ENCODE measurements around the gene FBF1.

GRCh38 chr17:75920045-75920560 is 20.7 kb downstream of the FBF1 start:
- TF ChIP-seq NRF1 (IDR thresholded peaks at IDR 0.05; ENCODE audit: low read depth, low read length) (no peak), CEBPB (IDR thresholded peaks at IDR 0.05; ENCODE audit: low read depth, low read length) (no peak), RAD21 (IDR thresholded peaks at IDR 0.05 in 1 of 2, conservative IDR thresholded peaks at IDR 0.05 in 1 of 2; ENCODE audit: low read depth in 2 of 2, low read length in 2 of 2) (no peak), RFX5 (IDR thresholded peaks at IDR 0.05; ENCODE audit: borderline replicate concordance, low read depth, low read length) (no peak), YY1 (IDR thresholded peaks at IDR 0.05; ENCODE audit: low read depth, low read length) (no peak), CTCF (IDR thresholded peaks at IDR 0.05; ENCODE audit: control extremely low read depth in 1 of 3, insufficient read depth in 1 of 3, low read depth in 1 of 3, low read length in 3 of 3) (no peak), JUND (IDR thresholded peaks at IDR 0.05; ENCODE audit: low read length) (no peak), ATF3 (IDR thresholded peaks at IDR 0.05; ENCODE audit: insufficient read depth, low read depth, low read length) (no peak), EZH2 (IDR thresholded peaks at IDR 0.05; ENCODE audit: low read depth, low read length, severe bottlenecking) (no peak), CHD1 (IDR thresholded peaks at IDR 0.05; ENCODE audit: low read depth, low read length) (no peak), JUN (IDR thresholded peaks at IDR 0.05; ENCODE audit: low read depth, low read length) (no peak), PHF8 (conservative IDR thresholded peaks at IDR 0.05; ENCODE audit: low read depth, low read length) (no peak), POLR2A (IDR thresholded peaks at IDR 0.05; ENCODE audit: control extremely low read depth in 1 of 2, low read depth in 2 of 2, low read length in 2 of 2) (no peak)
- TF ChIP-seq, protein P1, sequence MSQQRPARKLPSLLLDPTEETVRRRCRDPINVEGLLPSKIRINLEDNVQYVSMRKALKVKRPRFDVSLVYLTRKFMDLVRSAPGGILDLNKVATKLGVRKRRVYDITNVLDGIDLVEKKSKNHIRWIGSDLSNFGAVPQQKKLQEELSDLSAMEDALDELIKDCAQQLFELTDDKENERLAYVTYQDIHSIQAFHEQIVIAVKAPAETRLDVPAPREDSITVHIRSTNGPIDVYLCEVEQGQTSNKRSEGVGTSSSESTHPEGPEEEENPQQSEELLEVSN (IDR thresholded peaks at IDR 0.05): no peak
